ENCODE measurements around the gene SLC39A8.

The SLC39A8 gene

DNA sequence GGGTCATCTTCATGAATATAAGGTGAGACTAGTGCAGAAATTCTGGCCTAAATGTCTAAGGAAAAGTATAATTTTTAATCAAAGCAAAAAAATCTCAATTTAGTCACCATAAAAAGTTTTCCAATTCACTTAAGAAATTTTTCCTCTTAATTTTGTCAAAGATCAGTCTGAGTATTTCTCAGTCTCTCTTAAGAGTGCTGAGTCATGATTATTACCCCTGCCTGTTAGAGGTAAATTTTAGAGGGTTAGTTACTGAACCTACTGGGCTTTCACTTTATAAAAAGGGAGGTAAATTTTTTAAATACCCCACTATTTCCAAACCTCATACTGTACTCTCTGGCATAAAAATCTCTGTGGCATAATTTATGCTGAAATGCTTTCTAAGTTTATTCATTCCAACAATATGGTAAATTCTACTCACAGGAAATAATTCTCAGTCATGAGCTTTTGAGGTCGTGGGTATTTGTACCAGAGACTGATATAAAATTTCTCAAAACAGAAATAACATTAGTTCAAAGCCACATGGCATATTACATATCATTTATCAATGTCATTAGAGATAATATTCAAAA, 122.4 kb downstream of the SLC39A8 start:
- no peak for FAIRE-seq

DNA sequence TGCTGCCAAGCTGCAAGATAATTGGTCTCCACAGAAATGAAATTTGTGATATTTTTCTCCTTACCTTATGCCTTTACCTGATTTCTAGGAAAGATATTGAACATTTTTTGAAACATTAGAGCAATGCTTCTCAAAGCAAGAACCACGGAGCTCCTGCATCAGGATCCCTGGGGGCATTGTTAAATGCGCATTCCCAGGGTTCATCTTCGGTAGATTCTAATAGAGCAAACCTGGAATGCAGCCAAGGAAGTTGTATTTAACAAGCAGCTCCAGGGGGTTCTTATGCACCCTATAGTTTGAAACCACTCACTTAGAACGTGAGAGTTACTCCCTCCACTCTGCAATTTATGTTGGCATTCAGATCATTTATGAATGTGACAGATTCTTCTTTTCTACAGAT, 126.2 kb downstream of the SLC39A8 start:
- no peak for FAIRE-seq

DNA sequence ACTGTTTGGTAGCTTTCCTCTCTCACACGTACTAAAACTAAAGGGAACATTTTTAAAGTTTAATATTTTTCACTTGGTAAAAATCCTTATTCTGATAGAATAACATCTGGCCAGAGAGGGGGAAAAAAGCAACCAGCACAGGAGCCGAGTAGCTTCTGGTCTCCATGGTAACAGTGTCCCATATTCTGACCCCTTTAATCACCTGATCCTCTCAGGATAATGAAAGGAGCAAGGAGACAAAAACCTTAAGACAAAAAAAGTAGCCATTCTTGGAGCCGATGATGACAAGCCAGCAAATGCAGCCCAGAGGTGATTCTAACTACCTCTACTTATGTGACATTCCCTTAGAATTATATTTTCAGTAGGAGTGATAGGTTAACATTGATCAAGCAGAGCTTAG, 126.6 kb downstream of the SLC39A8 start:
- FAIRE-seq: no peak

DNA sequence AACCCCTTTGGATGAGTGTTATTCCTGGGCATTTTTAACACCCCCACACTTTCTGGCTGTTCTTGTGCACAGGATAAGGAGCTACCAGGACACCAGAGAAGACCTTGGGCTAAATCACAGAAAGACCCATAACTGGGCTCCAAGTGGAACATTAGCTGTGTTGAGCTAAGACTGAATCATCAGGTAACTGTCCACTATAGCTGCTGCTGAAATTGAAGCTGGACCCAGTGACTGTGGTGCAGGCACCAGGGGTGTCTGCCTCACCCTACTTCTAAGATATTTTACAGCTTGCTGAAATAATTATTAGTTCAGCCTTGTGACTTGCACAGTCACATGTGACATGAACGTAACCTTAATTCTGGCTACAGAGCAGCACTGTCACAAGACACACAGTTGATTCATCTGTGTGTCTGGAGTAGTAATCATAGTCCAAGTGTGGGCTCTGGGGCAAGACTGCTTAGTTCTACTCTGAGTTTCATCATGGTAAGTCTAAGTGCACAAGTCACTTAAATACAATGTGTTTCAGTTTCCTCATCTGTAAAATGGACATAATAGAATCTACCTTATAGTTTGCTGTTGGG, 127.4 kb downstream of the SLC39A8 start:
- no peak for FAIRE-seq

DNA sequence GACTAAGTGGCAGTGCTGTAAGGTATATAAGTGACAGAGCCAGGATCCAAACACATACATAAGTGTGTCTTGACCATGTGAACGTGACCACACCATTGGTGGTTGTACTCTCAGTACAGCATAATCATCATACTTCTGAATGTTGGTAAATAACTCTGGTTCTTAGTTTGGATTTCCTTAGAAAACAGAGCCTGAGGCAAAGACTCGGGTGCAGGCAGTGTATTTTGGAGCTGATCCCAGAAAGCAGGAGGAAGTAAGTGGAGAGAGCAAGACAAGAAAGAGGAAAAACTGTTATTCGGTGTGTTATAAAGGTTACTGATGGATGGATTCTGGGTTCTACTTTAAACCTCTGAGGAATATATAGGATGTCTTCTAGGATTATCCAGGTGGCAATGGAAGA, 127.9 kb downstream of the SLC39A8 start:
- FAIRE-seq: no peak

DNA sequence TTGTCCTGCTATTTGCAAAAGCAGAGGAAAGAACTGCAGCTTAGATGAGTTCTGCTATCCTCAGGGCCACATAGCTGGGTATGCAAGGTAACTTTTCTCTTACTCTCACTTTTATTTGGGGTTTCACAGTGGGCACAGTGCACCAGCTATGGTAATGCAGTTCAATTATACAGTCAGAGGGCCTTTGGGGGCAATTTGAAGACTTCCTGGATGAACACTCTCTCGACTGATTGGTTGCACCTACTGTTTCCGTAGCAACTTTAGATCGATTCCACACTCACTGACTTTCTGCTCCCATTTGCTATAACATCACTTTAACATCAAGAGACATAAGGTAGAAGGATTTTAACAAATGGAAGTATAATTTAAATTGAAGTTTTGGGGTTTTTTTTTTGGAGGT, 128.6 kb downstream of the SLC39A8 start:
- no peak for FAIRE-seq

DNA sequence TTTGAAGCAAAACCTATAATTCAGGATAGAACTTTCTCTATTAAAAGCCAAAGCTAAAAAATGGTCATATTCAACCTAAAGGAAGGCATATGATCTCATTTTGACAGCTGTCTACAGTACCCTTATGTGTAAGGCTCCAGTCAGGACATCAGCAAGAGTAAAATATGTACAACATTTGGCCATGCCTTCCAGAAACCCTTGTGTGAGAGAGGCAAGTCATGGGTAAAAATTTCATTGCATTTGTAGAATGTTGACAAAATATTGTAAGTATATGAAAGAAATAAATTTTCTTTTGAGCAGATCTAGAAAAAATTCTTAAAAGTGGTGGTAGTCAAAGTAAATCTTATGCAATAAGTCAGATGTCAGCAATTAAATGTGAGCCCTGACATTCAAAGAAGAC, 132.3 kb downstream of the SLC39A8 start:
- FAIRE-seq: no peak
